ENCODE results near the gene C10orf120. TPM values are rescaled to one million over a fixed set of nuclear protein-coding genes. Genes with fewer than 3 reads are reported as not detected.

The C10orf120 gene
- total and polyA plus RNA-seq, 2 donors, result 0.02 TPM; not detected in 1

- Histone ChIP-seq H3K4me1 (ENCODE audit: control insufficient read depth in 2 of 2, insufficient read depth in 2 of 2, low read length in 2 of 2) (no peaks in the 10 kb centered on the region), H3K27ac (ENCODE audit: low read depth in 1 of 2, low read length in 1 of 2) (no peak overlapping the region), H3K36me3 (ENCODE audit: control insufficient read depth in 2 of 2, insufficient read depth in 2 of 2, low read length in 1 of 2) (no peaks in the 10 kb centered on the region), H3K27me3 (ENCODE audit: control insufficient read depth in 2 of 2, insufficient read depth in 1 of 2, low read length in 1 of 2) (no peaks in the 10 kb centered on the region), H3K4me3 (ENCODE audit: low read length in 2 of 2) (no peak overlapping the region), H3K9me3 (ENCODE audit: control insufficient read depth in 2 of 2, insufficient read depth in 1 of 2, low read length in 1 of 2) (no peaks in the 10 kb centered on the region)
- 80% methylated on average over 4 of the region's 4 CpGs for WGBS
- DNase-seq (ENCODE audit: low read depth in 6 of 9, low spot score in 9 of 9), result no peak
These were observed 10.3 kb upstream of the C10orf120 start for GRCh38 chr10:122709971-122710370.

GRCh38 chr10:122707535-122707934 lies 7.9 kb upstream of the C10orf120 start:
- no peak for DNase-seq (ENCODE audit: low read depth in 6 of 9, low spot score in 9 of 9)
- H3K27ac ChIP-seq (ENCODE audit: low read depth in 1 of 2, low read length in 1 of 2), result no peak overlapping the region
- H3K36me3 ChIP-seq (ENCODE audit: control insufficient read depth in 2 of 2, insufficient read depth in 2 of 2, low read length in 1 of 2), result no peaks in the 10 kb centered on the region
- H3K4me1 ChIP-seq (ENCODE audit: control insufficient read depth in 2 of 2, insufficient read depth in 2 of 2, low read length in 2 of 2), result no peaks in the 10 kb centered on the region
- H3K27me3 ChIP-seq (ENCODE audit: control insufficient read depth in 2 of 2, insufficient read depth in 1 of 2, low read length in 1 of 2), result no peaks in the 10 kb centered on the region
- no peak overlapping the region for H3K4me3 ChIP-seq (ENCODE audit: low read length in 2 of 2)
- 73% methylated on average over 9 of the region's 9 CpGs for WGBS
- H3K9me3 ChIP-seq (ENCODE audit: control insufficient read depth in 2 of 2, insufficient read depth in 1 of 2, low read length in 1 of 2), result no peaks in the 10 kb centered on the region

GRCh38 chr10:122706947-122707346 lies 7.3 kb upstream of the C10orf120 start:
- 88% methylated on average over 4 of the region's 4 CpGs for WGBS

GRCh38 chr10:122706467-122706866 lies 6.8 kb upstream of the C10orf120 start:
- no peaks in the 10 kb centered on the region for H3K9me3 ChIP-seq (ENCODE audit: control insufficient read depth in 2 of 2, insufficient read depth in 1 of 2, low read length in 1 of 2)
- no peaks in the 10 kb centered on the region for H3K4me1 ChIP-seq (ENCODE audit: control insufficient read depth in 2 of 2, insufficient read depth in 2 of 2, low read length in 2 of 2)
- H3K27ac ChIP-seq (ENCODE audit: low read depth in 1 of 2, low read length in 1 of 2), result no peak overlapping the region
- H3K27me3 ChIP-seq (ENCODE audit: control insufficient read depth in 2 of 2, insufficient read depth in 1 of 2, low read length in 1 of 2), result no peaks in the 10 kb centered on the region
- DNase-seq (ENCODE audit: low read depth in 6 of 9, low spot score in 9 of 9), result no peak
- no peak overlapping the region for H3K4me3 ChIP-seq (ENCODE audit: low read length in 2 of 2)
- no peaks in the 10 kb centered on the region for H3K36me3 ChIP-seq (ENCODE audit: control insufficient read depth in 2 of 2, insufficient read depth in 2 of 2, low read length in 1 of 2)
- WGBS, result 91% methylated on average over 2 of the region's 2 CpGs

More at GRCh38 chr10:122706947-122707346, 7.3 kb upstream of the C10orf120 start:
- no peak for DNase-seq (ENCODE audit: low read depth in 6 of 9, low spot score in 9 of 9)
- no peaks in the 10 kb centered on the region for H3K9me3 ChIP-seq (ENCODE audit: control insufficient read depth in 2 of 2, insufficient read depth in 1 of 2, low read length in 1 of 2)
- H3K36me3 ChIP-seq (ENCODE audit: control insufficient read depth in 2 of 2, insufficient read depth in 2 of 2, low read length in 1 of 2), result no peaks in the 10 kb centered on the region
- H3K4me1 ChIP-seq (ENCODE audit: control insufficient read depth in 2 of 2, insufficient read depth in 2 of 2, low read length in 2 of 2), result no peaks in the 10 kb centered on the region
- no peaks in the 10 kb centered on the region for H3K27me3 ChIP-seq (ENCODE audit: control insufficient read depth in 2 of 2, insufficient read depth in 1 of 2, low read length in 1 of 2)
- no peak overlapping the region for H3K27ac ChIP-seq (ENCODE audit: low read depth in 1 of 2, low read length in 1 of 2)
- H3K4me3 ChIP-seq (ENCODE audit: low read length in 2 of 2), result no peak overlapping the region

GRCh38 chr10:122703483-122704448 lies 4.1 kb upstream of the C10orf120 start:
- Histone ChIP-seq H3K9me3 (ENCODE audit: control insufficient read depth in 2 of 2, insufficient read depth in 1 of 2, low read length in 1 of 2) (no peaks in the 10 kb centered on the region), H3K27me3 (ENCODE audit: control insufficient read depth in 2 of 2, insufficient read depth in 1 of 2, low read length in 1 of 2) (no peaks in the 10 kb centered on the region), H3K4me1 (ENCODE audit: control insufficient read depth in 2 of 2, insufficient read depth in 2 of 2, low read length in 2 of 2) (no peaks in the 10 kb centered on the region), H3K27ac (ENCODE audit: low read depth in 1 of 2, low read length in 1 of 2) (no peak overlapping the region), H3K4me3 (ENCODE audit: low read length in 2 of 2) (no peak overlapping the region), H3K36me3 (ENCODE audit: control insufficient read depth in 2 of 2, insufficient read depth in 2 of 2, low read length in 1 of 2) (no peaks in the 10 kb centered on the region)
- WGBS, result 53% methylated on average over 9 of the region's 9 CpGs
- DNase-seq (ENCODE audit: low read depth in 6 of 9, low spot score in 9 of 9), result peak in 5 of 9 donors; percentile 3 to 32 (median 17)

- Histone ChIP-seq H3K27me3 (ENCODE audit: control insufficient read depth in 2 of 2, insufficient read depth in 1 of 2, low read length in 1 of 2) (no peaks in the 10 kb centered on the region), H3K27ac (ENCODE audit: low read depth in 1 of 2, low read length in 1 of 2) (no peak overlapping the region), H3K9me3 (ENCODE audit: control insufficient read depth in 2 of 2, insufficient read depth in 1 of 2, low read length in 1 of 2) (no peaks in the 10 kb centered on the region), H3K36me3 (ENCODE audit: control insufficient read depth in 2 of 2, insufficient read depth in 2 of 2, low read length in 1 of 2) (no peaks in the 10 kb centered on the region), H3K4me1 (ENCODE audit: control insufficient read depth in 2 of 2, insufficient read depth in 2 of 2, low read length in 2 of 2) (no peaks in the 10 kb centered on the region), H3K4me3 (ENCODE audit: low read length in 2 of 2) (no peak overlapping the region)
- 86% methylated on average over 2 of the region's 2 CpGs for WGBS
- no peak for DNase-seq (ENCODE audit: low read depth in 6 of 9, low spot score in 9 of 9)
These were observed 2.6 kb upstream of the C10orf120 start for GRCh38 chr10:122702275-122702674.

GRCh38 chr10:122701652-122702051 lies 2.0 kb upstream of the C10orf120 start:
- Histone ChIP-seq H3K9me3 (ENCODE audit: control insufficient read depth in 2 of 2, insufficient read depth in 1 of 2, low read length in 1 of 2) (no peaks in the 10 kb centered on the region), H3K27ac (ENCODE audit: low read depth in 1 of 2, low read length in 1 of 2) (no peak overlapping the region), H3K36me3 (ENCODE audit: control insufficient read depth in 2 of 2, insufficient read depth in 2 of 2, low read length in 1 of 2) (no peaks in the 10 kb centered on the region), H3K4me1 (ENCODE audit: control insufficient read depth in 2 of 2, insufficient read depth in 2 of 2, low read length in 2 of 2) (no peaks in the 10 kb centered on the region), H3K27me3 (ENCODE audit: control insufficient read depth in 2 of 2, insufficient read depth in 1 of 2, low read length in 1 of 2) (no peaks in the 10 kb centered on the region), H3K4me3 (ENCODE audit: low read length in 2 of 2) (no peak overlapping the region)
- no peak for DNase-seq (ENCODE audit: low read depth in 6 of 9, low spot score in 9 of 9)
- WGBS, result 28% methylated on average over 2 of the region's 2 CpGs

- no peaks in the 10 kb centered on the region for H3K27me3 ChIP-seq (ENCODE audit: control insufficient read depth in 2 of 2, insufficient read depth in 1 of 2, low read length in 1 of 2)
- no peak overlapping the region for H3K27ac ChIP-seq (ENCODE audit: low read depth in 1 of 2, low read length in 1 of 2)
- H3K9me3 ChIP-seq (ENCODE audit: control insufficient read depth in 2 of 2, insufficient read depth in 1 of 2, low read length in 1 of 2), result no peaks in the 10 kb centered on the region
- DNase-seq (ENCODE audit: low read depth in 6 of 9, low spot score in 9 of 9), result no peak
- H3K36me3 ChIP-seq (ENCODE audit: control insufficient read depth in 2 of 2, insufficient read depth in 2 of 2, low read length in 1 of 2), result no peaks in the 10 kb centered on the region
- 20% methylated on average over 1 of the region's 1 CpG for WGBS
- no peaks in the 10 kb centered on the region for H3K4me1 ChIP-seq (ENCODE audit: control insufficient read depth in 2 of 2, insufficient read depth in 2 of 2, low read length in 2 of 2)
- no peak overlapping the region for H3K4me3 ChIP-seq (ENCODE audit: low read length in 2 of 2)
These were observed 3.0 kb downstream of the C10orf120 start for GRCh38 chr10:122696687-122697086.

- H3K4me1 ChIP-seq (ENCODE audit: control insufficient read depth in 2 of 2, insufficient read depth in 2 of 2, low read length in 2 of 2), result no peaks in the 10 kb centered on the region
- H3K9me3 ChIP-seq (ENCODE audit: control insufficient read depth in 2 of 2, insufficient read depth in 1 of 2, low read length in 1 of 2), result no peaks in the 10 kb centered on the region
- no peak for DNase-seq (ENCODE audit: low read depth in 6 of 9, low spot score in 9 of 9)
- no peak overlapping the region for H3K4me3 ChIP-seq (ENCODE audit: low read length in 2 of 2)
- WGBS, result 88% methylated on average over 5 of the region's 5 CpGs
- no peak overlapping the region for H3K27ac ChIP-seq (ENCODE audit: low read depth in 1 of 2, low read length in 1 of 2)
- no peaks in the 10 kb centered on the region for H3K36me3 ChIP-seq (ENCODE audit: control insufficient read depth in 2 of 2, insufficient read depth in 2 of 2, low read length in 1 of 2)
- H3K27me3 ChIP-seq (ENCODE audit: control insufficient read depth in 2 of 2, insufficient read depth in 1 of 2, low read length in 1 of 2), result no peaks in the 10 kb centered on the region
These were observed 6.9 kb downstream of the C10orf120 start for GRCh38 chr10:122692744-122693143.

All from thymus (tissue), 11 donors.